Measurements from ENCODE around the gene KLHL15. TPM values are rescaled to one million over a fixed set of nuclear protein-coding genes. Genes with fewer than 3 reads are reported as not detected.

The KLHL15 gene
- total and polyA plus RNA-seq, 9 donors, result 3.7 to 19.2 (median 12.6) TPM

DNA sequence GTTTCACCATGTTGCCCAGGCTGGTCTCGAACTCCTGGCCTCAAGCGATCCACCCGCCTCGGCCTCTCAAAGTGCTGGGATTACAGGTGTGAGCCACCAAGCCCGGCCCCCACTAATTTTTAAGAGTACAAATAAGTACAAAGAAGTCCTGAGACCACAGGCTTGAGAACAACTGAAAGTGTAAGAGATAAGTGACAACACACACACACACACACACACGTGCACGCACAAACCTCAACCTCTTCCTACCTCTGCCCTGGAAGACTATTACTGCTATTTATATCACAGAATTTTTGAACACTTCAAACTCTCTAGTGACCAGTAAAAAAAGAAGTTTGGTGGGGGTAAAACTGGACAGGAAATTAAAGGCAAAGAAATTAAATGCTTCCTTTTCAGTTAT, 7.5 kb downstream of the KLHL15 start:
- intact Hi-C loops (cut with DNase I), result no loop called here
- WGBS, 3 donors, result 75 to 80% (median 76%) methylated on average over 7 of the region's 7 CpGs

GRCh38 chrX:24018809-24019208, 8.2 kb downstream of the KLHL15 start:
- Histone ChIP-seq H3K4me1 (ENCODE audit: insufficient read depth) (peaks cover 2% of the 10 kb centered on the region), H3K27me3 (no peaks in the 10 kb centered on the region), H3K27ac (no peak overlapping the region), H3K9me3 (no peaks in the 10 kb centered on the region), H3K4me3 (no peak overlapping the region), H3K36me3 (no peaks in the 10 kb centered on the region)
- intact Hi-C loops (cut with DNase I), result no loop called here
- DNase-seq, result no peak
- 72 to 76% (median 73%) methylated on average over 4 of the region's 4 CpGs for WGBS, 3 donors
- TF ChIP-seq CTCF (IDR thresholded peaks at IDR 0.05) (no peak), EP300 (IDR thresholded peaks at IDR 0.05) (no peak), POLR2A (IDR thresholded peaks at IDR 0.05) (no peak)

More for the DNA sequence above, 7.5 kb downstream of the KLHL15 start:
- no peak for DNase-seq
- TF ChIP-seq CTCF (IDR thresholded peaks at IDR 0.05), result no peak
- TF ChIP-seq EP300 (IDR thresholded peaks at IDR 0.05), result no peak
- no peak for TF ChIP-seq POLR2A (IDR thresholded peaks at IDR 0.05)
- H3K9me3 ChIP-seq, result no peaks in the 10 kb centered on the region
- H3K4me3 ChIP-seq, result no peak overlapping the region
- H3K36me3 ChIP-seq, result no peaks in the 10 kb centered on the region
- peaks cover 2% of the 10 kb centered on the region for H3K4me1 ChIP-seq (ENCODE audit: insufficient read depth)
- no peak overlapping the region for H3K27ac ChIP-seq
- H3K27me3 ChIP-seq, result no peaks in the 10 kb centered on the region

DNA sequence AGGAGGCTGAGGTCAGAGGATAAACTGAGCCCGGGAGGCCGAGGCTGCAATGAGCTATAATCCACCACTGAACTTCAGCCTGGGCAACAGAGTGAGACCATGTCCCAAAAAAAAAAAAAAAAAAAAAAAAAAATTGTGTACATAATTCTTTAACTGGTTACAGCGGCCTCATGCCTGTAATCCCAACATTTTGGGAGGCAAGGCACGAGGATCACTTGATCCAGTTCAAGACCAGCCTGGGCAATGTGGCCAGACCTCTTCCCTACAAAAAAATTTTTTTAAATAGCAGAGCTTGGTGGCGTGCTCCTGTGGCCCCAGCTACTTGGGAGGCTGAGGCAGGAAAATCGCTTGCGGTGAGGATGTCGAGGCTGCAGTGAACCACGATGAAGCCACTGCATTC, 9.3 kb downstream of the KLHL15 start:
- TF ChIP-seq EP300 (IDR thresholded peaks at IDR 0.05) (no peak), POLR2A (IDR thresholded peaks at IDR 0.05) (no peak), CTCF (IDR thresholded peaks at IDR 0.05) (no peak)
- no peak overlapping the region for H3K27ac ChIP-seq
- H3K27me3 ChIP-seq, result no peaks in the 10 kb centered on the region
- no peak overlapping the region for H3K4me3 ChIP-seq
- DNase-seq, result no peak
- H3K9me3 ChIP-seq, result no peaks in the 10 kb centered on the region
- intact Hi-C loops (cut with DNase I), result no loop called here
- H3K36me3 ChIP-seq, result no peaks in the 10 kb centered on the region
- peaks cover 2% of the 10 kb centered on the region for H3K4me1 ChIP-seq (ENCODE audit: insufficient read depth)
- WGBS, 3 donors, result 85 to 88% (median 87%) methylated on average over 9 of the region's 9 CpGs

GRCh38 chrX:24014388-24015018, 12.5 kb downstream of the KLHL15 start:
- DNase-seq, result no peak
- no peak overlapping the region for H3K27ac ChIP-seq
- H3K4me1 ChIP-seq (ENCODE audit: insufficient read depth), result peaks cover 2% of the 10 kb centered on the region
- no peak overlapping the region for H3K4me3 ChIP-seq
- no peaks in the 10 kb centered on the region for H3K36me3 ChIP-seq
- no peaks in the 10 kb centered on the region for H3K27me3 ChIP-seq
- no peaks in the 10 kb centered on the region for H3K9me3 ChIP-seq
- TF ChIP-seq POLR2A (IDR thresholded peaks at IDR 0.05), result no peak
- no peak for TF ChIP-seq EP300 (IDR thresholded peaks at IDR 0.05)
- TF ChIP-seq CTCF (IDR thresholded peaks at IDR 0.05), result no peak
- intact Hi-C loops (cut with DNase I), result no loop called here
- WGBS, 3 donors, result 29 to 45% (median 36%) methylated on average over 5 of the region's 5 CpGs
